ENCODE results near the gene EGFR.

The EGFR gene

DNA sequence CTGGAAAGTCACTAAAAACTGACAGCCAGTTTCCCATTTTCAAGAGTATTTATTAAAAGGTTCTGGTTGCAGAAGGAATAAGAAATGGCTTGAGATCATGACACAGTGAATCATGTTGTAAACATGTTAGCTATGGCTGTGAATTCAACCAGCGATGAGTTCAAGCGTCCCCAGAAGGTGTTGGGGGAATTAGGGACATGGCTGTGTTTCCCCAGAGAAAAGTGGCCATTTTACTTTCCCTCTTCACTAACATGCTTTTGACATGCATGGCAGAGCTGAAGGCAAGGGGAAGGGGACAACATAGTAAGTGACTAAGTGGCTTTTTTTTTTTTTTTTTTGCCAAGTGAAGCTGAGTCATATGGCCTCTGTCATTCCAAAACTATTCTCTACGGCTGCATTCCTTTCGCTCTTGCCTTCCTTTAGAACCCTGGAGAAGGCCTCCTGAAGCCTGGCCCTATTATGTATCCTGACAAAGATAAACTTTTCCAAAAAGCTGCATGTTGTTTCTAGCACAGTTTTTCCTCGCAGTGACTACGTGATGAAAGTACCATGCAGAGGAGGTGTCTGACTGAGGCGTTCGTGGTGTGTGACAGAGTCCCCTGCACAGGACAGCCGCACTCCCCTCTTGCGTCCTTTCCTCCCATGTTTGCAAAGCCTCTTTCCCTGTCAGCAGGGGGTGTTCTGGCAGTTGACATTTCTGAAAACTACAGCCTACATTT, 46.9 kb downstream of the EGFR start:
- no peak for DNase-seq

DNA sequence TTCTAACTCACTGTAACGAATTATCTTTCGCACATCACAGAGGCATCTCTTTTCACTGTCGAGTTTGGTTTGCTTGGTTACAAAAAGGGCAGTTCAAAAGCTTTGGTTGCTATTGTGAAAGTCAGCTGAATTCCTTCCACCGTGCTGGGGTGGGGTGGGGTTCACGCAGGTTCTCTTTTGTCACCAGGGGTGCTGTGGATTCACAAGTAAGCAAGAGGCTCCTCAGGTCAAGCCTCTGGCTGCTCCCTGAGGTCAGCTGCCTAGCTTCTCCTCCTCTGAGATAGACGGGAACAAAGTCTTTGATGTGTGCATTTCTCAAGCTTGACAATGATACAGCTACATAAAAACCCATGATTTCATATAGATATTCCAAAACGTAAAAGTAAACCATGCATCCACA, 47.7 kb downstream of the EGFR start:
- no peak for DNase-seq

DNA sequence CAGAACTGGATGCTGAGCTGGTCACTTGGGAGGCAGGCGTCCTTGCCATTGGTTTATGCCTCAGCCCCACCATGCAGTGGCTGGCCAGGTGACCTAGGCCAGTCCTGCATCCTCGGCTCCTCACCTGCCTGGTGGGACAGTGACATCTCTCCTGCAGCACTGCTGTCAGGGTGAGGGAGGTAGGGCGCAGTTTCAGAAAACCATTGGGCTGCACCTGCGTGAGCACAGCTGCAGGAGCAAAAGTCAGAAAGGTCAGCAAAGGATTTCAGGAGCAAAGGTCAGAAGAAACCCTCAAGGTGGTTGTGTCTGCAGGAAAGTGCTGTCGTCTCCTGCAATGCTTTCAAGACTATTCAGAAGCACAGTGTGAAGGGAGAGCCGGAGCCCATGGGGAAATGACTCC, 48.1 kb downstream of the EGFR start:
- DNase-seq = no peak

DNA sequence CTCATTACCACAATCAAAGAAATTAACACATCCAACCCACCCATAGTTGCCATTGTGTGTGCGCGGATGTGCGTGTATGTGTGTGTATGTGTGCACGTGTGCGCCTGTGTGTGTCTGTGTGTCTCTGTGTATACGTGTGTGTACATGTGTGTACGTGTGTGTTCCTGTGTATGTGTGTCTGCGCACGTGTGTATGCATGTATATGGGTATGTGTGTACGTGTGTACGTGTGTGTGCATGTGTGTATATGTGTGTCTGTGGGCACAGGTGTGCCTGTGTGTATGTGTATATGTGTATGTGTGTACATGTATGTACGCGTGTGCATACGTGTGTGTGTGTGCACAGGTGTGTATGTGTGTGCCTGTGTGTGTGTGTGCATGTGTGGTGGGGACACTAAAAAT, 48.9 kb downstream of the EGFR start:
- DNase-seq = no peak

DNA sequence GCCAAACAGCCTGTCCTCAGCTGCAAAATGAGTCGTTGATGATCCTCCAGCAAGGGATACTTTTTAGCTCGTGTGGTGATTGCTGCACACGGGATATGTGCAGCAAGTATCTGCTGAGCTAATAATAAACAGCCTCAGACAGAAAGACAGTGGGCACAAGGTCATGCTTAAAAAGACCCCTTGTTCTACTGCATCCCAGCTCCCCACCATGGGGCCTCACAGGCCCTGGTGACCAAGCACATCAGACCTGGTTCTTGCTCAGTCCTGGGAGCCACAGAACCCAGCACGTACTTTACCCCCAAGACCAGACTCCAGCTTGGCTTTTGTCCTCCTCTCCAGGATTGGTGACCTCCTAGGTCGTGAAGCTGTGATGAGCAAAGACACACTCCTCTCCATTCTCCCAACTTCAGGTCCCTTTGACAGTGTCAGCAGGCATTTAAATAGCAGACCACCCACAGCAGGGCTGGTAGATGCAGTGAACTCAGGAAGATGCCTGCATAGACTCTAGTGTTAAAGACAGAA, 50.5 kb downstream of the EGFR start:
- DNase-seq = no peak

DNA sequence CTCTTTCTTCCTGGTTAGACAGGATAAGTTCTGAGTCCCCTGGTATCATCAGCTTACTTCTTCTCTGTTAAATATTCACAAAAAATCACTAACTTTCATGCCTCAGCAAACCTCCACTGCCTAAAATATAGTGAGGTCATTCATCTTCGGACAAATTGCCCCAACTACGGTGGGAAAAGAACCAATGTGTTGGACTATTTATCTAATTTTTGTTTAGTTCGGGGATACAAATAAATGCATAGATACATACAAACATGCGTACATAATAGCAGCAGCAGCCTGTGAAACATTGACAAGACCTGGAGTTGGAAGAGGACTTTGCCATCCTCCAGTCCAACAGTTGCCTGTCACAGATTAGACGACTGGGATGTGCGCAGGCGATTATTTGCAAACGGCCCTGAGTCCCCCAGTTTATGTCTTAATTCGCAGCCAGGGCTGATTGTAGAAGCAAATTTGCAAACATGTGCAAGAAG, 51.5 kb downstream of the EGFR start:
- DNase-seq = no peak

DNA sequence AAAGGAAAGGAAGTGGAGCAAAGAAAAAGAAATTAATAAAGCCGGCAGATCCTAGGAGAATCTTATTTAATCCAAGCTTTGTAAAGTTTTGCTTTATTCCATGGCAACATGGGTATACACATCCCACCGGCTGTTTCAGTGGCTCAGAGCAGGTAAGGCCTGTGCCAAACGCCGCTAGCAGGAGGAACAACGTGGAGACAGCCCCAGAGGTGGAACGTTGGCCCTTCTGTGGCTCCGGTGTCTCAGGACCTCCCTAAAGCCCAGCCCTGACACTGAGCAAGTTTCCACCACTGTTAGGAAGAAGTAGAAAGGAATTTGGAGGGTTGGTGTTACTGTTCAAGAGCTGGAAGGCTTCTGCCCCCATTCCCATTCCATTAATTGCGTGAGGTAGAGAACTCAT, 52.0 kb downstream of the EGFR start:
- DNase-seq = no peak

DNA sequence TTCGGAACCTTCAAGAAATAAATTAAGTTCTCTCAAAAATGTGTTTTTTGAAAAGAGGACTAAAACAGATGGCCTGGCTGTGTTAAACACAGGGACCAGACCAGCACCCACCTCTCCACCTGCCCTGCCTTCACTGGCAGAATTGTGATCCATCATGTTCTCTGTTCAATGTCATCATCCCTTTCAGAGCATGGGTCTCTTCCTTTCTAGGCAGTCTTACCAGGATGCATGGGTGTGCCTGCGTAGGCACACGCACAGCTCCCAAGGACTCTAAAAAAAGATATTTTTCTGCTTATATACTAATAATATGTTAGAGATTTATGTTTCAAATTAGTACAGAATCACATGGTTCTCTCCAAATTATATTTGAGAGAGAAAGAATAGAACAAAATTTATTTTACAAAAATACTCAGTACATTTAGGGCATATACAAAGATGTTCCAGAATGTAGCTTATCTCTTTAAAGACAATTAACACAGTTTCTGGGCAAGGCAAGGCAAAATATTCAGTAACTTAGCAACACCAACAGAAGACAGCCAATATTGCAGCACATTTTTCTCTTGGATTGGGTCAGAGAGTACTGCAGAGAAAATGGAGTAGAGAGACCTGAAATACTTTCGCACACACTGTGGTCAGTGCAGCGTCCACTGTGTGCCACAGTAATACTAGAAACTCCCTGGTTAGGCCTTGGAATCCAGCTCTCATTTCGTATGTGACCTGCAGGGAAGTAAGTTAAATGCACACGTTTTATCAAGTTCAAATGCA, 52.8 kb downstream of the EGFR start:
- DNase-seq = no peak

DNA sequence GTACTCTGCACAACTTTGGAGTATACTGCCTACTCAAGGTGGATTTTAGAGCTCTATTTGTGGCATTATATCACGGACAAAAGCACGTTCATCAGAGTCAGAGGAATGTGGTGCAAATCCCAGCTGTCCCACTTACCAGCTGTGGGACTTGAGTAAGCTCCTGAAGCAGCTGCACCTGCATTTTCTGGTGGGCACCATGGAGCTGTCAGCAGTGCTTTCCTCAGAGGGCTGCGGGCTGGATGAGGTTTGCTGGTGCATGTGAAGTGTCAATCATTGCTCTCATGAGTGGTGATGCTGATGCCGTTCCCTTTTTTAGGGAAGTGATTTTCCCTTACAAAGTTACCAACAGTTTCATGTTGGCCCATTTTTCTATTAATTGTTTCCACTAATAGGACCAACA, 53.4 kb downstream of the EGFR start:
- DNase-seq = no peak

DNA sequence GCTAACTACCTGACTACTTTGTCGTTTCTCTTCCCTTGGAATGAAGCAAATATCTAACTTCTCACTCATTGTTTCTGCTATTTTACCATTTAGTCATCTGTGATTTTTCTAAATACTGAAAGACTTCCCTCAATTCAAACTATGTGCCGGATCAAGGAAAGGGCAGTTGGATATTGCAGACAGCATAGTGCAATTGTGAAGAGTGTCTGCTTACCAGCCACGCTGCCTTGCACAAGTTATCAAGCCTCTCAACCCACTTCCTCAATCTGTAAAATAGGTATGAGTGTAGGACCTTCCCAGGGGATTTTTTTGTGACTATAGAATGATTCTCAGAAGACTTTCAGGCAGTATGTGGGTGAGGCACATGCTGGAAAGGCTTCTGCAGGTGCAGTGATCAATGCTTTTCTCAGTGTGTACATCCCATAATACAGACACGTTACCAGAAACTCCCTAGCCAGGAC, 54.3 kb downstream of the EGFR start:
- DNase-seq = no peak

DNA sequence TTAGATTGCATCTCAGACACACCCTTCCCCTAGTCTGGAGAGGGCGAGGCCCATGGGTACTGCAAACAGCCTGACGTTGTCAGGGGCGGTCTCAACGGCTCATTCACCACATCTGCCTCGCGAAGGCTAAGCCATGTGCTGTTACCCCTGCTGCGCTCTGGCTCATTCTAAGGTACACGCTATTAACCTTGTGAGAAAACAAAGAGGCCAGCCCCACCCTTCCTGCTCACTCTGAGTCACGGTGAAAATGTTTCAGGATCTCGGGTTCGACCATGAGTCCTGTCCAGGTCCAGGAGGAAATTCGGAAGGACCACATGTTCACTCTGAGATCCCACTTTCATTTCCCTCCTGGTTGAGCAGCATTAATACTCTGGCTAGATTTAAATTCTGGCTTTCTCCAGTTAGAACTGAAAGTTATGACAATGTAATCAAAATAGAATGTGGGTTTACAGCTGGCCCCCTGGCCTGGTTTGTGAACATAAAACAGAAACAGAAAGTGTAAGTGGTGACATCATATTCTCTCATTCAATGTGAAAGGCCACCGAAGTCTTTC, 55.2 kb downstream of the EGFR start:
- peak in 1 of 2 experiments; percentile 18 for DNase-seq

DNA sequence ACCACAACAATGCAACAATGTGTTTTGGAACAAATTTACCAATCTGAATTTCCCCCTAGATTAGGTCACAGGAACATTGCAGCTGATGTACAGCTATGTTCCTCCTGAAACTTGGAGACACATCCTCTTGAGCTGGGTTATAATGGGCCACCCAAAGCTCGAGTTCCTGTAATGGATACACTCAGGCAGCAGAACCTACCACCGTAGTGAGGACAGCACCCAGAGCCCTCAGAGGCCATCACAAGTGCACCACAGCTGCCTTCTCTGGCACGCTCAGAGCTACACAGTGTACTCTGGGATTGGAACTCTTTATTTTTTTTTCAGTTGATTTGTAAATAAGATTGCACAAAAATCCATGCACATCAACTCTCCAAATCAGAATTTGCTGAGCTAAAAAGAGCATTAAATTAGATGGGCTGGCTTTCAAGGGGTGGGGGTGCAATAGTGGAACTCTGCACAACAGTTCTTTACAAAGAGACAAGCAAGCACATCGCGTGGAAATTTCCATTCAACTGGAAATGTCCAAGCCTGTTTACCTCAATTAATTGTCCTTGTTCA, 56.7 kb downstream of the EGFR start:
- no peak for DNase-seq

DNA sequence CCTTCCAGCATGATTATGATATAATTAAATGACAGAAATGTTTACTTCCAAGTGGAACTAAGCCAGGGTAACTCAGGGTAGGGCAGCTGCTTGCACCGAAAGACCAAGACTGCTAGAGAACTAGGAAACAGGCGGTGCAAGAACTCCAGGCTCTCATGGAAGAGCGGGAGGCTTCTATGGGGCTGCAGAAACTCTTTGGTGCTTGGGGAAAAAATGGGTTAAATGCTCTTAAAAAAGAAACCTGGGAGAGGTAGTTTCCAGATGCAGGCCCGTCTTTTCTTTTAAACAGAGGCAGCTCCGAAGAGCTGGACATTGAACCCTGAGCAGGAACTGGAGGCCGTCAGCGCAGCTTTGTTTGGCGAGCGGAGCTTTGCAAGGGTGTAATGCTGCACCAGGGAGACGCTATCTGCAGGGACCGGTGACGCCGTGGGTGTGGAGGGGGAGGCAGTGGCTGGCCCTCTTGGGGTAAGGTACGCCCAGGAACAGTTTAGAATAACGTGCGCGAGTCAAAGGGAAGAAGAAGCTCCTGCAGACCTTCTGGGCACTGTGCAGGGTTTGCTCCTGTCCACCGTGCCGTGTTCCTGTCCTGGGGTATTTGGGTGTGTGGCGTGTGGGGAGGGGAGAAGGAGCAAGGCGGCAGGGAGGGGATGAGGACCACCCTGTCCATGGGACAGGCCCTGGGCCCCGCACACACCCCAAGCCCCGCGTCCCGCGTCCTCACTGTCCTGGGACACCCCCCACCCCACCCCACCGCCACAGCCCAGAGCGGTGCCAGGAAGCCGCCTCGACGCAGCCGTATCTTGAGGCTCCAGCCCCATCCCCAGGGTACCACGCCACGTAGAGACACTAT, 59.0 kb downstream of the EGFR start:
- no peak for DNase-seq

DNA sequence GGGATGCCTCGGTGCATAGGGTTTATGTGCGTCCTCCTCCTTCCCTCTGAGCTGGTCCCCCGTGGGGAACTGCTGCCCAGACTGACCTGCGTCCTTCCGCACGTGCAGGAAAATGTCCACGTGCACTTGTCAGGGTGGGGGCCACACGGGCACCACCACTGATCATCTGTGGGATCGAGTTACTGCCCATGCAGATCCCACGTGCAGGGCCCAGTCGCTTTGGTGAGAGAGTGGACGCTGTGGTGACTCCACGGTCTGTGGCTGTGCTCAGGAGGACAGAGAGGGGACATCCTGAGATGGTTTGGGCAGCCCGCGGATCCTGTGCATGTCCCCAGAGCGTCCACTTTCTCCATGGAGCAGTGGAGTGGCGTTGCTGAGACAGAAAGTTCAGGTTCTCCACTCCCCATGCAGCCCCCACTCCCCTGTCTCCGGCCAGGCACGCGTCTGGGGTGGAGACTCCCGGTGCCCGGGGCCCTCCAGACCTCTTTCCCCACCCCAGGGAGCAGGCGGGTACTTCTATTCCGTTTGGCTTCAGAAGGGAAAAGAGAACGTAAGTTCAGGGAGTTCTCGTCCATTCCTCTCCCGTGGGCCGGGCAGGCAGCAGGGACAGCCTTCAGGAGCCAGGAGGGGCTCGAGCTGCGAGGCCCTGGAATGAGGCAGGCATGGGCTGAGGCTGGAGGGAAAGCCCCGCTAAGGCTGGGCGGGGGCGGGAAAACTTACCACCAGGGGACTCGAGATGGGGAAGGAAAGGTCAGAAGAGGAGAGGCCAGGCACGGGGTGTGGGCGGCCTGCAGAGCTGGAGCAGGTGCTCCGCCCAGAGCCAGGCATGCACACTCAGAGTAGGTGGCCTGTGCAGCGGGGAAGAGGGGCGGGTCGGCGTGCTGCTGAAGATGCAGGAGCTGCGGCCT, 59.9 kb downstream of the EGFR start:
- DNase-seq = no peak

DNA sequence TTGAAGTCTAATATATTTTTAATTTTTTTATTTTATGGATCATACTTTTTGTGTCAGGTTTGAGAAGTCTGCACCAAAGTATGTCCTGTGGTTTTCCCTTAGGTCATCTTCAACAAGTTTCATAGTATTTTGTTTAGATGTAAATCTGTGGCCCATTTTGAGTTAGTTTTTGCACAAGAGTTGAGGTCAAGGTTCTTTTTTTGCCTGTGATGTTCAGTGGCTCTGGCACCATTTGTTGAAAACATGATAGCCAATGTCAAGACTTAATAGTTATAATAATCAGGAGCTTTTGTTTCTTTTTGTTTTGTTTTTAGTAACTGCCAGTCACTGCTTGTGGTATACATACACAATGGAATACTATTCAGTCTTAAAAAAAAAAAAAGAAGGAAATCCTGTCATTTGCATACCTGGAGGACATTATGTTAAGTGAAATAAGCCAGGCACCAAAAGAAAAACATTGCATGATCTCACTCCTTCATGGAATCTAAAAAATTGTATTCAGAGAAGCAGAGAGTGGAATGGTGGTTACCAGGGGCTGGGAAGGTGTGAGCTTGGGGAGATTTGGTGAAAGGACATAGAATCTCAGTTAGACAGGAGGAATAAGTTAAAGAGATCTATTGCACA, 61.3 kb downstream of the EGFR start:
- DNase-seq = no peak

DNA sequence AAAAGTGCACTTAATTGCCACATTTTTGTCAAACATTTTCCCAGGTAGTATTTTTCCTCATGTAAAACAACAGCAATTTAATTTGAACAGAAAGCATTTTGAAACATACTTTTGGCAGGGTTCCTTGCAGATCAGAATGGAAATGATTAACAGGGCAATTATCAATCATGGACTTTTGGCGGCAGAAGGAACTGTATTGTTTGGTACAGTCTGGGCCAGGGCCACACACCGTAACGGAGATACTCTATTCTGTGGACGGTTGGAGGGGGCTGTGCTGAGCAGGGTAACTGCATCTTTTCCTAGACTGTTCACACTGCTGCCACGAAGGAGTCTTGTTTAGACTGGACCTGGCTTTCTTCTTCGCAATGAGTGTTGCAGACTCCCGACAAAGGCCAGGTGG, 62.3 kb downstream of the EGFR start:
- DNase-seq = no peak

DNA sequence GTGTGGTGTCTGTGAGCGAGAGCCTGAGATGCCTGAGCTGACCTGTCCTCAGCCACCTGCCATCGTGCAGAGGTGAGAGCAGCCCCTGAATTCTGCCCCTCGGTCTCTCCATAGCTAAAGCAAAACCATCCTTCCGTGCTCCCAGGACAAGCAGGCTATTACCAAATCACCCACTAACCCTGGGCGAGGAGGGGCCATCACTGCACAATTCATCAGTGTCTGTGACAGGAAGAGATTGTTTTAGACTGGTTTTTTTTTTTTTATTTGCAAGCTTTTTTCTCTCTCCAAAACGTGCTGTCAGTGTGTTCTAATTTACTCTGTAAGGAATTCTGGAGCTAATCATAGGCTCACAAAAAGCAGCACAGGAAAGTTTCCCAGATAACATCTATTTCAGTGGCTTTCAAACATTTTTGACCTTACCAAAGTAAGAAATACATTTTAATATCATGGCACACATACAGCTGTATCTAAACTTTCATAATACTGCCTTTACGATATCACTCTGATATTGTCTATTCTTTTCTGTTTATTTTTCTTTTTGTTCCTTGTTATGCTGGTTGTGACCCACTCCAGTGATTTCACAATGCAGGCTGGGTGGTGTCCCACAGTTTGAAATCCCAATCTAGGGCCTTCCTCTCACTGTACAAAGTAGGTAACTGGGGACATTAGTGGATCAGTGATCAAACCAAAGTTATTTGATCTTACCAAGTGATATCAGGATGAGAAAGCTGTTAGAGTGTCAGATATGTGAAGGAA, 62.8 kb downstream of the EGFR start:
- no peak for DNase-seq

DNA sequence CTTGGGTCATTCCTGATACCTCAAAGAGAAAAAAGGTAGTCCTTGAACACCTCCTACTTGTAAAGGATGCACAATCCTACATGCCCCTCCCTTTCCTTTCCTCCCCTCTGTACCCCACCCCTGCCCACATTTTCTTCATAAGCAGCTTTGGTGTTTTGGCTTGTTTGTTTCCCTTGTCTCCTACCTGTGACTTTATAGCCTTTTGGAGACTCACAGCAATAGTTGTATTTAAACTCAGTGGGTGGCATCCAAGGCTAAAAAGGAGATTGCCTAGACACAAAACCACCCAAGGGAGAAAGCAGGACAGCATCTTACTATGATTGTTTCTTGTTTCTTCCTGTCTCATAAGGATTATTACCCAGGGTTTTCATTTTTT, 63.4 kb downstream of the EGFR start:
- DNase-seq = no peak

DNA sequence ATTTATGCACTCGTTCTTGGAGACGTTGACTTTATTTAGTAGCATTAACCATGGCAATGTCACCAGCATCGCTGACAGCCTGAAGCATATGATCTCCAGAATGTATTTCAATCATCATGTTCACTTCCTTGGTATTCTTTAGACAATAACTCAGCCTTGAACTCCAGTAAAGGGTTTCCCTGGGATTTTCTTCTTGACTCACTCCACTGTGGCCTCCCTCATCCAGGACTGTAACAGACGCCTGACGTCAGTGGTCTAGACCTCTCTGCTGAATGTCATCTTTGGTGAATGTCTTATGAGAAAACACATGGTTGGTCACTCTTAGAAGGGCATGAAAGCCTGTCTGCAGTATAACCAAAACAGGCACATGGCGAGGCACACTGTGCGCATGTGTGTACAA, 64.4 kb downstream of the EGFR start:
- no peak for DNase-seq

DNA sequence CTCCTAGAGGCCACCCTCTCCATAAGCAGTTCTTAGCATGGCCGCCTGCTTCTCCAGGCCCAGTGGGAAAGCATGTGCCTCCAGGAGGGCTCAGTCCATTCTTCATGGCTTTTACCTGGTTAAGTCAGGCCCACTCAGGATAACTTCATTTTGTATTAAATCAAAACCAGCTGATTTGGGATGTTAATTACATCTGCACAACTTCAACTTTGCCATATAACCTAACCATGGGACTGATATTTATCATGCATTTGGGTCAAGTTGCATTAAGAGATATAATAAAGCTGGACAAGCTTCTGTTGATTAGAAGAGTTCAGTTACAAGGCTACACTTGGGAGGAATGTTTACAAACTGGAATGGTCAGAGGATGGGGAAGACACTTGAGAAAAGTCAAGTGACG, 65.5 kb downstream of the EGFR start:
- no peak for DNase-seq

All from NCI-H187 (cell line).